HG03432 (cell line): Measurements from ENCODE around the gene MORN4.
"Not testable (repeated sequence)": the region's sequence is repeated elsewhere in the genome, so short reads cannot be mapped to it uniquely, and the experiment has no call there.

ENCODE experiments used
- ATAC-seq: cut with Tn5 transposase; IDR thresholded peaks from one replicate; pipeline ENCODE4 v1.9.1; 2021; ENCODE audit warnings: mild to moderate bottlenecking, moderate library complexity; ENCODE audit not compliant: unreplicated experiment

The MORN4 gene

DNA sequence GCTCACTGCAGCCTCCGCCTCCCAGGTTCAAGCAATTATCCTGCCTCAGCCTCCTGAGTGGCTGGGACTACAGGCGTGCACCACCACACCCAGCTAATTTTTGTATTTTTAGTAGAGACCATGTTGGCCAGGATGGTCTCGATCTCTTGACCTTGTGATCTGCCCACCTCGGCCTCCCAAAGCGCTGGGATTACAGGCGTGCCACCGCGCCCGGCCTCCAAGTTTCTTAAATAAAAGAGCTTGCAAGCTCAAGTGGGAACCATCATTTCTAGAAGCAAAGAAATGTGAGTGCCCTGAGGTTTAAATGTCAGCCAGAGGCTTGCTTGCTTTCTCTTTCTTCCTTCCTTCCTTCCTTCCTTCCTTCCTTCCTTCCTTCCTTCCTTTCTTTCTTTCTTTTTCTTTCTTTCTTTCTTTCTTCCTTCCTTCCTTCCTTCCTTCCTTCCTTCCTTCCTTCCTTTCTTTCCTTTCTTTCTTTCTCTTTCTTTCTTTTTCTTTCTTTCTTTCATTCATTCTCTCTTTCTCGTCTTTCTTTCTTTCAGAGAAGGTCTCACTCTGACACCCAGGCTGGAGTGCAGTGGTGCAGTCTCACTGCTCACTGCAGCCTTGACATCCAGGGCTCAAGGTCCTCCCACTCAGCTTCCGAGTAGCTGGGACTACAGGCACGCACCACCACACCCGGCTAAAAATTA is 9.3 kb upstream of the MORN4 start:
- not testable (repeated sequence) for ATAC-seq

DNA sequence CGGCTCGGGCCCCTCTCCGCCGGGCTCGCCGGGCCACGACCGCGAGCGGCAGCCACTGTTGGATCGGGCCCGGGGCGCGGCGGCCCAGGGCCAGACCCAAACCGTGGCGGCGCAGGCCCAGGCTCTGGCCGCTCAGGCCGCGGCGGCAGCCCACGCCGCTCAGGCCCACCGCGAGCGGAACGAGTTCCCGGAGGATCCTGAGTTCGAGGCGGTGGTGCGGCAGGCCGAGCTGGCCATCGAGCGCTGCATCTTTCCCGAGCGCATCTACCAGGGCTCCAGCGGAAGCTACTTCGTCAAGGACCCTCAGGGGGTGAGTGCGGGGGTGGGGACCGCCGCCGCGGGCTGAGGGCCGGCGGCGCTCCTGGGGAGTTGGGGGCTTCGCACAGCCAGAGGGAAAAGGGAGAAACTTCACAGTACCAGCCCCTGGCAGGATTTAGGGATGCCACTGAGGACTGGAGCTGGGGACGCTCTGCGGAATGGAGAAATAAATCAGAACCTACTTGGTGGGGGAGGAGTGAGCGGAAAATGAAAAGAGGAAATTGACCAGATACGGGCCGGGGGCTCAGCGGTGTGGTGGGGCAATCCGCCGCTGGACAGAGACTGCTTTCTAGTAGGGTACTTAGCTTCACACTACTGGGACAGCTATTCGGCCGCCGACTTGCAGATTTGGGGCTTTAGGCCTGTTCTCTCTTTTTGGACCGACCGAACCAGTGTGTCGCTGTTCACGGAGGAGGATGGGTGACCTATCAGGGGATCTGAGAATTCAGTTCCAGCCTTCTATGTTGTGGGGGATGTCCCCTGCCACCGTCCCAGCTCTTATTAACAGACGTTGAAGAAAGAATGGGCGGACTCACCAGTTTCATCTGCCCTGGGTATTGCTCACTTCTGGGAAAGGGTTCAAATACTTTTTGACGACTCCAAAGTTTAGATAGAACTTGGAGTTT is 7.8 kb upstream of the MORN4 start:
- ATAC-seq, result peak; percentile 40

DNA sequence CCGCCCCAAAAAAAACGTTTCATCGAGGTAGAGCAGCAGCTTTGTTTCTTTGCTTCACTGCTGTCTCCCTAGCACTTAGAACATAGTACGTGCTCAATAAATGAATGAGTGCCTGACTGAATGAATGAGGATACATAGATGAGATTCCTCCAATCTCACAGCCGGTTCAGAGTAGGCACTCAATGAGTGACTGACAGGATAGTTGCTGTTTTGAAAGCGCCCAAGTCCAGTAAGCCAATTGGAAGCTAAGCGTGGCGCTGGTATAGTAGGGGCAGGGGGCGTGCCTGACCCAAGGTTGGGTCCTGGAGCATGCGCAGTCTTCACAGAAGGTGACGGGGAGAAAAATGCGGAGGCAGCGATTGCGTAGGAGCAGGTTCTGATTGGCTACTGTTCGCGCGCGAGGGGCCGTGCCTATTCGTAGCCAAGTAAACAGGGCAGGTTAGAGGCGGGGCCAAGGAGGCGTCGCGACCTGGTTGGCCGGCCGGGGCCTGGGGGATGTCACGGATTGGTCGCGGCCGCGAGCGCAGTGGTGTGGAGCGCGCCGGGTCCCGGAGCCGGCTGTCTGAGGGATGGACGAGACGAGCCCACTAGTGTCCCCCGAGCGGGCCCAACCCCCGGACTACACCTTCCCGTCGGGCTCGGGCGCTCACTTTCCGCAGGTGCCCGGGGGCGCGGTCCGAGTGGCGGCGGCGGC is 7.0 kb upstream of the MORN4 start, which contains the start of gene PI4K2A:
TSS of gene PI4K2A (plus strand) at position 498 of the 694 bp plus-strand sequence. CDS start at position 570, 72 bp downstream.
- ATAC-seq, result peak; percentile 99

DNA sequence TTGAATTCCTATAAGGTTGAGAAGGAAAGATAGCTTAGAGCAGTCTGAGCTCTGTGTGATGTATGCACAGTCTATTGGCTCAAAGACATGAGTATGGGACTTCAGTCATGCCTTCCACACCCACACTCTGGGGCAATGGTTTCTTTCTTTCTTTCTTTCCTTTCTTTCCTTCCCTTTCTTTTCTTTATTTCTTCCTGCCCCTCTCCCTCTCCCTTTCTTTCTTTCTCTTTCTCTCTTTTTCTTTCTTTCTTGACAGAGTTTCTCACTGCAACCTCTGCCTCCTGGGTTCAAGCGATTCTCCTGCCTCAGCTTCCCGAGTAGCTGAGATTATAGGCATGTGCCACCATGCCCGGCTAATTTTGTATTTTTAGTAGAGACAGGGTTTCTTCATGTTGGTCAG is 5.8 kb upstream of the MORN4 start:
- not testable (repeated sequence) for ATAC-seq

DNA sequence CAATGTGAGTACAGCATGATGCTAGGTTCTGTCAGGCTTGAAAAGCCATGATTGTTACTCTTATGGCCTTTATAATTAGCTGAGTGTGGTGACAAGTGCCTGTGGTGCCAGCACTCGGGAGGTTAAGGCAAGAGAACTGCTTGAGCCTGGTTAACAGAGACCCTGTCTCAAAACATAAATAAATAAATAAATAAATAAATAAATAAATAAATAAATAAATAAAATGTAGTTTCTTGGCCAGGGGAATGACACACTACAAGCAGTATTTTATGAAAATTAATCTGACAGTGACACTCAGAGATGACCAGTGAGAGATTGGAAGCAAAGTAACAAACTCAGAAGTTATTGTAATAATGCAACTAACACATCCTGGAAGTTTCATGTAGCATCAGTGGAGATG is 2.3 kb upstream of the MORN4 start:
- ATAC-seq, result no peak

DNA sequence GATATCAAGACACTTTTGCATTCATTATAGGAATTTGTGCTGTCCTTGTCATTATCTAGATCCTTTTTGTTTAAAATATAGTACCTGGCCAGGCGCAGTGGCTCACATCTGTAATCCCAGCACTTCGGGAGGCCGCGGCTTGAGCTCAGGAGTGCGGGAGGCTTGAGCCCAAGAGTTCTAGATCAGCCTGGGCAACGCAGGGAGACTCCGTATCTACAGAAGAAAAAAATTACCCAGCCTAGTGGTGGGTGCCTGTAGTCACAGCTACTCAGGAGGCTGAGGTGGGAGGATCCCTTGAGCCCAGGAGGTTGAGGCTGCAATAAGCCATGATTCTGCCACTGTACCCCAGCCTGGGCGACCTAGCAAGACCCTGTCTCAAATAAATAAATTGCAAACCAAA is 621 bp upstream of the MORN4 start:
- ATAC-seq, result no peak

DNA sequence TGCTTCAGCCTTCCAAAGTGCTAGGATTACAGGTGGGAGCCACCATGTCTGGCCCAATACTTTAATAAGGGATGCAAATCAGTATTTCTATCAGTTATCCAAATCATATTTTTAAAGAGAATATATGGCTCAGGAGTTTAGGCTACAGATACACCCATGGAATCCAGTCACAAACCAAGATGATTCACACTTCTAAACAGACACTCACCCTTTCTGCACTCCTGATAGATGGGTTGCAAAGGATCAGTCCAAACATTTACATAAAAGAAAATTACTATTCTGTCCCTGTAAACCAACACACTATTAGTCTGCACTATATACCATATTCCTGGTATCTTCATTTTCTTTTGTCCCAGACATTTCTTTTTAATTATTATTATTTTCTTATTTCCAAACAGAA is 2.2 kb downstream of the MORN4 start:
- no peak for ATAC-seq

DNA sequence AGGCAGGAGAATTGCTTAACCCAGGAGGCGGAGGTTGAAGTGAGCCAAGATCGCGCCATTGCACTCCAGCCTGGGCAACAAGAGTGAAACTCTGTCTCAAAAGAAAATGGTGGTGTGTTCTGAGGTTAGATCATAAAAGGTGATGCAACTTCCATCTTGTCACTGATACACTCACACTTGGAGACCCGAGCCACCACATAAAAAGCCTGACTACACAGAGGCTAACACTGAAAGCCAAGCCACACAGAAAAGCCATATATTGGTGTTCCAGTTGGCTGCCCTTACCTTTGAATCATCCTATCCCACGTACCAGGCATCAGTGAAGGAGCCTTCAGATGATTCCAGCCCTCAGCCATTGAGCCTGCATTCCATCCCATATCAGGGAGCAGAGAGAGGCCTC is 4.0 kb downstream of the MORN4 start:
- ATAC-seq, result no peak

DNA sequence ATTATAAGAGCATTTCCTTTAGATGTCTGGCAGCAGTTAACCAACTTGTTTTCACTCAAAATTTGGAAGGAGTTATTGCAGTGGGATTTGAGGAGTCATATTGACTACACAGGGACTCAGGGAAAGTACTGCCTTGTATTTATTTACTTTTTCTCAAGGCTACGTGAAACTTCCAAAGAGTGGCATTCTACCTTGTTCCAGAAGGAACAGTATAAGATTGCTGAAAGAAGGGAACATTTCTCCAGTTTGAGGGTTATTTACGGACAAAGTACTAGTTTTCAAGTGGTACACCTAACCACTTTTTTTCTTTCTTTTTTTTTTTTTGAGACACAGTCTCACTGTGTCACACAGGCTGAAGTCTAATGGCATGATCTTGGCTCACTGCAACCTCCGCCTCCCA is 5.1 kb downstream of the MORN4 start:
- ATAC-seq, result no peak

DNA sequence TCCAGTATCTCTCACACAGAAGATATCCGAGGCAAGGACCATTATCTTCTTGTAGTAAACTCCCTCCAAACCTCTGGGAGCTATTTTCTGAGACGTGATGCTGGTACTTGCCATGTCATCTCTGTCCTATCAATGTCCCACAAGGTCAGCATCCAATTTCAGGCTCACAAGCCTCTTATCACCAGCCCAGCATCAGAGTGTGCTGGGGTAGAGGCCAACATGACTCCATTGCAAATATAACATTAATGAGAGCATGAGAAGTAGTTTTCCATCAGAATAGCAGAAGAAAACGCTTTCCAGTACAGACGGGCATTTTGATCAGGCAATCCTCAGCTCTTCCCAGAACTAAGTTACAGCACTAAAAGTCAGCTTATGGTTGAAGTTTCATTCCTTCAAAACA is 5.6 kb downstream of the MORN4 start:
- ATAC-seq, result no peak

DNA sequence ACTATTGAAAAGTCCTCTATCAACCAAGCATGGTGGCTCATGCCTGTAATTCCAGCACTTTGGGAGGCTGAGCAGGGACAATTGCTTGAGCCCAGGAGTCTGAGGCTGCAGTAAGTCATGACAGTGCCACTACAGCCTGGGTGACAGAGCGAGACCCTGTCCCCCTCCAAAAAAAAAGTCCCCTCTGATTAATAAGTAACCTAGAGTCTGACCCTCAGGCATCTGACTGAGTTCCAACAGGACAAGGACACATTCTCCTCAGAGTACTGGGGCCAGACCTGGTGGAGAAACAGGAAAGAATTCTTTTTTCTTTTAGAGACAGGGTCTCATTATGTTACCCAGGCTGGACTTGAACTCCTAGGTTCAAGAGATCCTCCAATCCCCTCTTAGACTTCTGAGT is 10.0 kb downstream of the MORN4 start:
- ATAC-seq, result no peak

DNA sequence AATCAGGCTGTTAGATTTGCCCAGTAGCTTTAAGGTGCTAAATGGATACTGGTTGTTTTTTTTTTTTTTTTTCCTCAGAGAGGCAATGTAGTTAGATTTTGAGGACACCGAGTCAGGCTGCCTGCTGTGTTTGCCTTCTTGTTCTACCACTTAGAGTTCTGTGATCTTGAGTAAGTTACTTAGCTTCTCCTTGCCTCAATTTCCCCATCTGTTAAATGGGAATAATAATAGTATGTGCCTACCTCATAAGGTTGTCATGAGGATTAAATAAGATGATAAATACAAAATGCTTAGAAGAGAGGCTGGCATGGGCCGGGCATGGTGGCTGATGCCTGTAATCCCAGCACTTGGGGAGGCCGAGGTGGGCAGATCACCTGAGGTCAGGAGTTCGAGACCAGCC is 14.6 kb downstream of the MORN4 start:
- ATAC-seq, result no peak

DNA sequence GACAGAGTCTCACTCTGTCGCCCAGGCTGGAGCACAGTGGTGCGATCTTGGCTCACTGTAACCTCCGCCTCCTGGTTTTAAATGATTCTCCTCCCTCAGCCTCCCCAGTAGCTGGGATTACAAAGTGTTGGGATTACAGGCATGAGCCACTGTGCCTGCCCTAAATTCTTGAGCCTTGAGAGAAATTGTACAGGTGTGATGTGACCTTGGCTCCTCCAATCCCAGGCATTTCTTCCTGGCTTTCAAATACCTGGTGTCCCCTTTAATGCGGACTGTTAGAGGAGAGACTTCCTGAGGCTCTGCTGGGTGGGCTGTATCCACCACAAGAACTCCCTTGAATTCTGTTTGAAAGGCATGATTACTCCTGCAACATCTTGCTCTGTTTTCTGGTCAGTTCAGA is 15.0 kb downstream of the MORN4 start:
- ATAC-seq, result no peak

DNA sequence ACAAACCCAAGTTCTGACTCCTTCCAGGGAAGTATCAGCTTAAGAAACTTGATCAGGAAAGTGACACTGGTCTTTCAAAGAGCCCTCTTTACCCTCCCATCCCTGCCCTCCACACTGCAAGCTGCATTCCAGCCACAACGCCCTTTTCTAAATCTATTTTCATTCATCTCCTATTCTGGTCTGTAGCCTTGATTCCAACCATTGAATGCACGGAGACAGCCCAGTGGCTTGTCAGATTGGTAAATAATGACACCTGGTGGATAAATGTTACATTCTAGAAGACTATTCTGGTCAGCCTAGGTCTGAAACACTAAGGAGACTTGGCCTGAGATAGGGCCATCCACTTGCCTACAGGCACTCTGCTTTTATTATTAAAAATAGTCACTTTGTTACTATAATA is 20.9 kb downstream of the MORN4 start:
- no peak for ATAC-seq

DNA sequence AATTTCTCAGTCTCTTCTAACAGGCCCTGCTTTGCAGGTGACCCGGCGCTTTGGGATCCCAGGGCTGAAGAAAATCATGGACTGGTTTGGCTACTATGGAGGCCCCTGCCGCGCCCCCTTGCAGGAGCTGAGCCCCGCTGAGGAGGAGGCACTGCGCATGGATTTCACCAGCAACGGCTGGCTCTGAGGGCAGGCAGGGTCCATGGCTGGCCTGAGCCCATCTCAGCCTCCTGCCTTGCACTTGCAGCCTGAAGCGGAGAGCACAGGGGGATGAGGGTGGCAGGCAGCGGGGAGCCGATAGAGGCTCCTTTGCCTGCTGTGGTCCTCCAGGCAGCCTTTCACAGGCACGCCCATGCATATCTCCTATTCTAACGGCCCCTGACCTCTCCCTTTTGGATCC is 21.8 kb downstream of the MORN4 start:
- ATAC-seq, result no peak

DNA sequence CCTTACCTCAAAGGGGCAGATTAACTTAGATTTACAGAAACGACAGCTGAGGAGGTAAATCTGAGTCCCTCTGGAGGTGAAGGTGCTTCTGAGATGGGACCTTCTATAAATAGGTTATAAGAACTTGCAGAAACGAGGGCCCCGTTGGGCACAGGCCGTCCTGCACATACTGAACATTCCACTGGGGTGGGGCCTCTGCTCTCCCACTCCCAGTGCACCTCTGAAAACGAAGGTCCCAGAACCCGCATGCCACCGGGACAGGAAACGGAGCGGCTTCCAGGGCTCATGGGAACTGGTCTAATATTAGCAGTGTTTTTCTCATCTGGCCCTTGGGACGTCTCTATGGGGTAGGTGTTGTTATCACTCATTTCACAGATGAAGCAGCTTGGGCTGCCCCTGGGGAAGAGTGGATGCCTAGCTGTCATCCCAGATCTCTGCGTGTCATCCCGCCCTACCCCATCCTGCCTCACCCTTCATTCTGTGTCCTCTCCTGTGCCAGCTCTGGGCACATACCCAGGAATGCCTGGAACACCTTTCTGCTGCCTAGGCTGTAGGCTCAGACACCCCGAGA is 24.2 kb downstream of the MORN4 start:
- ATAC-seq, result no peak

DNA sequence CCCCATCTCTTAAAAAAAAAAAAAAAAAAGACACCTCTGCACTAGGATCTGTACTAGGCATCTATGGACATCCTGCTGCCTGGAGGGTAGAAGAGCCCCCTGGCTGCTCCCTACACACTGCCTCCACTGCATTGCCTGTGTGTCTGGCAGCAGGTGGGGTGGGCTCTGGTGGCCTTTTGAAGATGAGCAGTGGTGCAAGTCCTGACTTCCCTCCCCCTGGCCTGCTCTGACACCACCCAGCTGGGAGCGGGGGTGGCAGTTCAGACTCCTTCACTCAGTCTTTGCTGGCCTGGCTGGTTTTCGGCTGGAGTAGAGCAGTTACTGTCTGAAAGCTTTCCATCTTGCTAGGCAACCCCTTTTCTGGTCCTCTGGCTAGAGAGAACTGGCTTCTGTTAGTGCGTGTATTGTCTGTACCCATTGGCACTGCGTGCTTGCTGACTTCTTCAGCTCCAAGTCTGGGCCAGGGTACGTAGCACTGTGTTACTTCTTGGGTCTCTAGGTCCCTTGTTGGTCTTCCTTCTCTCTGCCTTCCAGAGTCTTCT is 26.1 kb downstream of the MORN4 start:
- ATAC-seq, result no peak

DNA sequence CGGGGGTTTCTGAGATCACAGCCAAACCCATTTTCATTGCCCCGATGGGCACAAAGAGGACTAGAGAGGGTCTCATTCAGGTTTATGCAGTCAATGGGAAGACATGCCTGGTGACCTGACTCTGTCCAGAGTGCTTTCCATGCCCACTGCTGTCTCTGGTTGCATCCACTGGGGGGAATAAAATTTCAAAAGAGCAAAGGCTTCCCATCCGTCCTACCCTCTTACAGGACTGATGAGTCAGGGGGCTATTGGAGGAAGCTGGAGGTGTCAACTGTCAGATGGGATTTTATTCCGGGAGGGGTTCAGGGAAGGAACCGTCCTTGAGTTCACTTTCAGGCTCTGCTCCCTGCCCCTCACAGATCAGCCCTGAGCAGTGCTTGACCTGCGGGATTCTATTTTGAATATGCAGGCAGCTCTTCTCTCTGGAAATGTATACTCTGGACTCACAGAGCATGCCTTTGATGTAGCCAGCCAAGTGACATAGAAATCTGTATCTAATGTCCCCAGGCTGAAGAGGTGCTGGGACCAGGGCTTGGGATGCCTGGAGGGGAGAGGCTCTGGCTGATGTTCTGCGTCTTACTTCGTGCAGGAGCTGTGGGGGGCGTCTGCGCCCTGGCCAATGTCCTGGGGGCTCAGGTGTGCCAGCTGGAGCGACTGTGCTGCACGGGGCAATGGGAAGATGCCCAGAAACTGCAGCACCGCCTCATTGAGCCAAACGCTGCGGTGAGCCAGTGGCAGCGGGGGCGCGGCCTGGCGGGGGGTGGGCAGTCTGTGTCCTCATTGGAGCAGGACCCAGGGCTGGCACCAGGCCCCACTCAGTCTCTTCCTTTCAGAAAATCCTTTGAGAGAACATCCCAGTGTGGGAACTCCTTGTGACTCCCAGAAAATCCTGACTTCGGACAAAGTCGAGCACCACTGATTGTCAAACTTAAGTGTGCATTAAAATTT is 31.8 kb downstream of the MORN4 start:
- ATAC-seq, result no peak

DNA sequence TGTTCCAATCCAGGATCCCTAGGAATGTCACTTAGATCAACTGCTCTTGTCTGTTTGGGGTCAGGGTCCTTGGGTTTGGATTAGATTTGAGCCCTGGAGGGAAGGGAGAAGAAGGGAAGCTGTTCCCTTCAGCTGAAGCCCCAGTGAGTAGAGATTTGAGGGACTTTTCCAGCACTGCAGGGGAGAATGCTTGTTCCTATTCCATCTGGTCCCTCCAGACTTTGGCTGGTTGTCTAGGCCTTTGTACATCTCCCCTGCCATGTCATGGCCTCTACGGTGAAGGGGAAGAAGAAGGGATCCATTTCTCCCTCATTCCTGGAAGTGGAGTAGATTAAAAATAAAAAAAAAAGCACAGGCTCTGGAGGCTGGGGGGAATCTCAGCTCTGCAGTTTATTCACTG is 32.7 kb downstream of the MORN4 start:
- no peak for ATAC-seq

DNA sequence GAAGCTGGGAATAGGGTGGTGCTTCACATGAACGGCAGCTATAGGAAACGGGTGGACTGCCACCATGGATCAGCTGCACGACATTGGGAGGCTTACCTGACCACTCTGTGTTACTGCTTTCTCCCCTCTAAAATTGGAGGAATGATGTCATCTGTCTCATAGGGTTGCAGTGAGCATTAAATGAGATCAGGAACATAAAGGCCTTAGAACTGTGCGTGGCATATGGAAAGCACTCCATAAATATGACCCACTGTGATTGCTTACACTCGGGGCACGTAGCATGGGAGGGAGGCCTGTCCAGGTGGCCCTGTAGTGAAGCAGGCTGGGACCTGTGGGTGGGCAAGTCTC is 34.1 kb downstream of the MORN4 start:
- no peak for ATAC-seq
